GM12874 (cell line): ENCODE data around the gene SGCE.
A peak's percentile ranks its signal among the peaks of the same experiment; 100 is the strongest.

Experiments
- CTCF ChIP-seq: IDR thresholded peaks from 2 replicates; pipeline ENCODE4 v1.5.1; 2011; ENCODE audit warnings: low read depth, mild to moderate bottlenecking, control low read depth, low read length, moderate library complexity; ENCODE audit not compliant: insufficient read depth

The SGCE gene

GRCh38 chr7:94655848-94656657 lies at the start of gene SGCE:
TSS of gene SGCE (minus strand) at chr7:94656133. CDS start at chr7:94656098, 35 bp downstream.
- TF ChIP-seq CTCF: peak; percentile 61

GRCh38 chr7:94701555-94701973 lies 45.6 kb upstream of the SGCE start:
- no peak for TF ChIP-seq CTCF

- TF ChIP-seq CTCF: no peak
Observed at GRCh38 chr7:94700926-94701554, 45.1 kb upstream of the SGCE start.

GRCh38 chr7:94698275-94698674 lies 42.3 kb upstream of the SGCE start:
- TF ChIP-seq CTCF: no peak

GRCh38 chr7:94697035-94697974 lies 41.4 kb upstream of the SGCE start:
- no peak for TF ChIP-seq CTCF

GRCh38 chr7:94687810-94688209 lies 31.9 kb upstream of the SGCE start:
- no peak for TF ChIP-seq CTCF

- TF ChIP-seq CTCF: no peak
Observed at GRCh38 chr7:94687076-94687475, 31.1 kb upstream of the SGCE start.
